ENCODE measurements around the gene RMND5B. TPM values are rescaled to one million over a fixed set of nuclear protein-coding genes. Genes with fewer than 3 reads are reported as not detected.

The RMND5B gene
- total and polyA plus RNA-seq, 10 of the 15 experiments (the other 5 are each of a cell fraction or from before 2014, with no cell fraction given) = 1.6 to 50.7 (median 30.9) TPM

- no peak for TF ChIP-seq ZBTB4 (CRISPR knock-in tag; IDR thresholded peaks at IDR 0.05)
- no peak for TF ChIP-seq CREB1 (IDR thresholded peaks at IDR 0.05; ENCODE audit: low read depth)
- no peak for TF ChIP-seq CBX5 (IDR thresholded peaks at IDR 0.05; ENCODE audit: low read depth)
- TF ChIP-seq EP300 (IDR thresholded peaks at IDR 0.05; ENCODE audit: borderline replicate concordance in 1 of 2, control insufficient read depth in 1 of 2, low read depth in 2 of 2, low read length in 2 of 2) = peak; percentile 11 to 62; a peak in 1 of 4 replicates
- no peak for TF ChIP-seq SMAD1 (IDR thresholded peaks at IDR 0.05; ENCODE audit: low read depth, partially characterized antibody)
- TF ChIP-seq NFYB (IDR thresholded peaks at IDR 0.05; ENCODE audit: insufficient read depth, low read depth, low read length) = peak; percentile 50; the same call in 1 of the 2 replicates
- no peak for TF ChIP-seq GABPA (IDR thresholded peaks at IDR 0.05; ENCODE audit: low read depth)
- TF ChIP-seq STAT1 (conservative IDR thresholded peaks at IDR 0.05) = no peak
- TF ChIP-seq MLLT1 (IDR thresholded peaks at IDR 0.05) = no peak
- TF ChIP-seq NR2C1 (IDR thresholded peaks at IDR 0.05) = peak; percentile 59
- TF ChIP-seq, protein P1, sequence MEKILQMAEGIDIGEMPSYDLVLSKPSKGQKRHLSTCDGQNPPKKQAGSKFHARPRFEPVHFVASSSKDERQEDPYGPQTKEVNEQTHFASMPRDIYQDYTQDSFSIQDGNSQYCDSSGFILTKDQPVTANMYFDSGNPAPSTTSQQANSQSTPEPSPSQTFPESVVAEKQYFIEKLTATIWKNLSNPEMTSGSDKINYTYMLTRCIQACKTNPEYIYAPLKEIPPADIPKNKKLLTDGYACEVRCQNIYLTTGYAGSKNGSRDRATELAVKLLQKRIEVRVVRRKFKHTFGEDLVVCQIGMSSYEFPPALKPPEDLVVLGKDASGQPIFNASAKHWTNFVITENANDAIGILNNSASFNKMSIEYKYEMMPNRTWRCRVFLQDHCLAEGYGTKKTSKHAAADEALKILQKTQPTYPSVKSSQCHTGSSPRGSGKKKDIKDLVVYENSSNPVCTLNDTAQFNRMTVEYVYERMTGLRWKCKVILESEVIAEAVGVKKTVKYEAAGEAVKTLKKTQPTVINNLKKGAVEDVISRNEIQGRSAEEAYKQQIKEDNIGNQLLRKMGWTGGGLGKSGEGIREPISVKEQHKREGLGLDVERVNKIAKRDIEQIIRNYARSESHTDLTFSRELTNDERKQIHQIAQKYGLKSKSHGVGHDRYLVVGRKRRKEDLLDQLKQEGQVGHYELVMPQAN (conservative IDR thresholded peaks at IDR 0.05) = peak; percentile 74
- peak in 1 of 2 experiments; percentile 17; a peak in 1 of 4 replicates for TF ChIP-seq IKZF2 (IDR thresholded peaks at IDR 0.05)
- TF ChIP-seq, protein P2, sequence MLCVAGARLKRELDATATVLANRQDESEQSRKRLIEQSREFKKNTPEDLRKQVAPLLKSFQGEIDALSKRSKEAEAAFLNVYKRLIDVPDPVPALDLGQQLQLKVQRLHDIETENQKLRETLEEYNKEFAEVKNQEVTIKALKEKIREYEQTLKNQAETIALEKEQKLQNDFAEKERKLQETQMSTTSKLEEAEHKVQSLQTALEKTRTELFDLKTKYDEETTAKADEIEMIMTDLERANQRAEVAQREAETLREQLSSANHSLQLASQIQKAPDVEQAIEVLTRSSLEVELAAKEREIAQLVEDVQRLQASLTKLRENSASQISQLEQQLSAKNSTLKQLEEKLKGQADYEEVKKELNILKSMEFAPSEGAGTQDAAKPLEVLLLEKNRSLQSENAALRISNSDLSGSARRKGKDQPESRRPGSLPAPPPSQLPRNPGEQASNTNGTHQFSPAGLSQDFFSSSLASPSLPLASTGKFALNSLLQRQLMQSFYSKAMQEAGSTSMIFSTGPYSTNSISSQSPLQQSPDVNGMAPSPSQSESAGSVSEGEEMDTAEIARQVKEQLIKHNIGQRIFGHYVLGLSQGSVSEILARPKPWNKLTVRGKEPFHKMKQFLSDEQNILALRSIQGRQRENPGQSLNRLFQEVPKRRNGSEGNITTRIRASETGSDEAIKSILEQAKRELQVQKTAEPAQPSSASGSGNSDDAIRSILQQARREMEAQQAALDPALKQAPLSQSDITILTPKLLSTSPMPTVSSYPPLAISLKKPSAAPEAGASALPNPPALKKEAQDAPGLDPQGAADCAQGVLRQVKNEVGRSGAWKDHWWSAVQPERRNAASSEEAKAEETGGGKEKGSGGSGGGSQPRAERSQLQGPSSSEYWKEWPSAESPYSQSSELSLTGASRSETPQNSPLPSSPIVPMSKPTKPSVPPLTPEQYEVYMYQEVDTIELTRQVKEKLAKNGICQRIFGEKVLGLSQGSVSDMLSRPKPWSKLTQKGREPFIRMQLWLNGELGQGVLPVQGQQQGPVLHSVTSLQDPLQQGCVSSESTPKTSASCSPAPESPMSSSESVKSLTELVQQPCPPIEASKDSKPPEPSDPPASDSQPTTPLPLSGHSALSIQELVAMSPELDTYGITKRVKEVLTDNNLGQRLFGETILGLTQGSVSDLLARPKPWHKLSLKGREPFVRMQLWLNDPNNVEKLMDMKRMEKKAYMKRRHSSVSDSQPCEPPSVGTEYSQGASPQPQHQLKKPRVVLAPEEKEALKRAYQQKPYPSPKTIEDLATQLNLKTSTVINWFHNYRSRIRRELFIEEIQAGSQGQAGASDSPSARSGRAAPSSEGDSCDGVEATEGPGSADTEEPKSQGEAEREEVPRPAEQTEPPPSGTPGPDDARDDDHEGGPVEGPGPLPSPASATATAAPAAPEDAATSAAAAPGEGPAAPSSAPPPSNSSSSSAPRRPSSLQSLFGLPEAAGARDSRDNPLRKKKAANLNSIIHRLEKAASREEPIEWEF (IDR thresholded peaks at IDR 0.05; ENCODE audit: insufficient replicate concordance, low read depth, low read length) = no peak
- TF ChIP-seq RAD51 (IDR thresholded peaks at IDR 0.05) = no peak
- no peak for TF ChIP-seq MEF2A (IDR thresholded peaks at IDR 0.05; ENCODE audit: insufficient read depth, low read depth, low read length)
These were observed 17.6 kb upstream of the RMND5B start, which contains the start of gene N4BP3 (continued) for GRCh38 chr5:178113141-178113787.

Data from GM12878 (cell line).